SKM-1 treated with dmso at 0.1 percent for 144 hours (cell line): Measurements from ENCODE around the gene KCNQ1OT1.

Experiments
- DNase-seq: peaks from one replicate; lab custom pipeline; 2025; ENCODE audit not compliant: unreplicated experiment; lab: John Stamatoyannopoulos, UW

KCNQ1OT1 gene

DNA sequence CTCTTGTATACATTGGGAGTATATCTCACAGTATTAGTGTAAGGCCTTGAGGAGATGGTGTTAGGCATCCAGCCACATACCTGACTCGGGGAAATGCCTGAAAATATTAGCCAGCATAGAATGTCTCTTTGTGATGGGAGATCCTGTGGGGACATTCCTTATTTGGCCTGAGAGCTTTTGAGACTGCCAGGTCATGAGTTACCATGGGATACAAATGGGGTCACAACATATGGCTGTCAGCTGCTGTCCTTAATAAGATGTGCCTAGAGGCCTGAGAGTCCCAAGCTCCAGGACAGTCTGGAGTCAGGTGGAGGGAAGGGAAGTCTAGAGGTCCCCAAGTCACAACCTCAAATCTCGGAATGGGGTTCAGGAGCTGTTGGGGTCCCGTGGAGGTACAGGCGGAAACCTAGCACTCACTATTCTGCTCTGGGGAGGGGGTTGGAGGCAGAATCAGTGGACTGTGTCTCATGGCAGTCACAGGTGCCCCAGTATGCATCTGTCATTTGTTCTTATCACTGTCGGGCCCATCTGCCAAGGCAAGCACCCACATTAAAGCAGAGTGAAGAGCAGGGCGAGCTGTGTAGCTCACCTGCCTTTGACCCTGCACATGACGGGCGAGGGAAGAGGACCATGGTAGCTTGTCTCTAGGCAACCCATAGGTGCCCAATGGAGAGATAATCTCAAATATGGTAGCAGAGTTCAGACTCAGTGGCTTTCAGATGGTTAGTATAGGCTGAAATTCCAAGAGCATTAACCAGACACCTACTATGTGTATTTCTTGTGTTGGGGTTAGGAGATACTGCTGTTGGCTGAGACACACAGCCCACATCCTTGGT lies 29.9 kb downstream of the KCNQ1OT1 start:
- DNase-seq = no peak

DNA sequence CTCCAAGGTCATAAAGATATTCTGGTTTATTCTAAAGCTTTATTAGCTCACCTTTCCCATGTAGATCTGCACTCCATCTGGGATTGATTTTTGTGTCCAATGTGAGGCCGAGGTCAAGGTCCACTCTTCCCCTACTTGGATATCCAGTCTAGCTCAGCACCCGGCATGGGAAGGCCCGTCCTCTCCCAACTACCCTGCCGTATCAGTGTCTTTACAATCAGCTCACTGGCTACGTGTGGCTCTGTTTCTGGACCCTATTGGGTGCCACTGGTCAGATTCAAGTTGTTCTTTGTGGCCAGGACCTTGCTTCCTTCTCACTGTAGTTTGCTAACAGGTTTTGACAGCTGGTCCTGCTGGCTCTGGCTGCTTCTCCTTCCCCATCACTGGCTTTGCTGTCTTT lies 30.9 kb downstream of the KCNQ1OT1 start:
- DNase-seq = no peak

DNA sequence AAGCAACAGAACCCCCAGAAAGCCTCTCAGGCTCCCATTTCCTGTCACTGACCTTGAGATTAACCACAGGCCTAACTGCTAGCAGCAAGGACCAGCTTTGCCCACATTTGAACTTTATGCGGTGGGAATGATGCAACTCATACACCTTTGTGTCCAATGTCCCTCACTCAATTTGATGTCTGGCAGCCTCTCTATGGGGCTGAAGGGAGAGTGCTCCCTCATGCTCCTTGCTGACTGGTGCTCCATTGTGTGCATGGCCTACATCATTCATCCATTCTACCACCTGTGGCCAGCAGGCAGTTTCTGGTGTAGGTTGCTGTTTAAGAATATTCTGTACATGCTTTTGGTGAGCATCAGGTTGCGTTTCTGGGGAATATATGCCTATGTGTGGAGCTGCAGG lies 31.9 kb downstream of the KCNQ1OT1 start:
- DNase-seq = no peak

GRCh38 chr11:2666828-2667570 lies 32.8 kb downstream of the KCNQ1OT1 start:
- no peak for DNase-seq

- no peak for DNase-seq
Measured at GRCh38 chr11:2666401-2666741, 33.4 kb downstream of the KCNQ1OT1 start.

GRCh38 chr11:2665526-2666400 lies 34.0 kb downstream of the KCNQ1OT1 start:
- no peak for DNase-seq

DNA sequence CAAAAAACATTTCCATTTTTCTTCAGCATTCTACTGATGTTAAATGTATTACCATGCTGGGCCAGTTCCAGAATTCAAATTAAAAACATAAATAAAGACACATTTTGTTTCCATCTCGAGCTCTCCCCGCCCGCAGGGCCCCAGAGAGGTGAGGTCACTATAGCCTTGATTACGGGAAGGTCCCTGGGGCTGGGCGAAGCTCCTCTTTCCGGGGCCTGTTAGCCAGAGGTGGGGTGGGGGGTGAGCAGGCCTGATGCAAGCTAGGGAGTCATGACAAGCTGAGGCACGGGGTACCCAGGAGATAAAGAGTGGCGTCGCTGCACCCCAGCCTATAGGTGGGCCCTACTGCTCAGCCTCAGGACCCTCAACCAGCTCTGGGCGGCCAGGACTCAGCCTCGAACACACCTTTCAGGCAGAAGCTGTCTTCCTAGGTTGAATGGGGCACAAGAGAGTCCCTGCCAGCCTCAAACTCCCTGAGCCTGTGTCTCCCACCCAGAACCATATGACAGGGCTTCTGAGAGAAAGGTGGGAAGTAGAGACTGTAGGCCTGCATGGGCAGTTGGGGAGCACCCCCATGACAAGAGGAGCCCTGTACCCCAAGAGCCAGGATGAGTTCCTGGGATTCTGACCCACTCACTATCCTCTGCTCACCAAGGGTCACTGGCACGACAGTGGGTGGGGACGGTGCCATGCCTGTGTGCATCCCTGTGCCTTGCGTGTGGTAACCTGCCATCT lies 34.8 kb downstream of the KCNQ1OT1 start:
- no peak for DNase-seq

- no peak for DNase-seq
Measured at GRCh38 chr11:2664376-2664775, 35.4 kb downstream of the KCNQ1OT1 start.

- DNase-seq = no peak
Measured at GRCh38 chr11:2663915-2664314, 35.9 kb downstream of the KCNQ1OT1 start.

DNA sequence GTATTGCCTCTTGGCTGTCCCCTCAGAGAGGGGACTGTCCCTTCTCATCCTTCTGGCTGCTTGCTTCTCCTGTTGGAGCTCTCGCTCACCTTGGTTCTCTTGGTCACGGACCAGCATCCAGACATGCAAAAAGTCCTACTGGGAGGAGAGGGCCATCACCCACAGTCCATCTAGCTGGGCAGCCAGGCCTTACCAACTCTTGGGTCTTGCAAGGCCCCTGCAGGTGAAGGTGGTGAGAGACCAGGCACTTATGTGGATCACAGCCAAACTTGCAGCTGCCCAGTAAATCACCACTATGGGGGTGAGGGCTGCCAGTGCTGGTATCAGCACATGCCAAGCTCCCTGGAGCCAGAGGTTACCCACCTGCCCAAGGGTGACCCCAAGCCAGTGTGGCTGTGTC lies 36.3 kb downstream of the KCNQ1OT1 start:
- DNase-seq = no peak

DNA sequence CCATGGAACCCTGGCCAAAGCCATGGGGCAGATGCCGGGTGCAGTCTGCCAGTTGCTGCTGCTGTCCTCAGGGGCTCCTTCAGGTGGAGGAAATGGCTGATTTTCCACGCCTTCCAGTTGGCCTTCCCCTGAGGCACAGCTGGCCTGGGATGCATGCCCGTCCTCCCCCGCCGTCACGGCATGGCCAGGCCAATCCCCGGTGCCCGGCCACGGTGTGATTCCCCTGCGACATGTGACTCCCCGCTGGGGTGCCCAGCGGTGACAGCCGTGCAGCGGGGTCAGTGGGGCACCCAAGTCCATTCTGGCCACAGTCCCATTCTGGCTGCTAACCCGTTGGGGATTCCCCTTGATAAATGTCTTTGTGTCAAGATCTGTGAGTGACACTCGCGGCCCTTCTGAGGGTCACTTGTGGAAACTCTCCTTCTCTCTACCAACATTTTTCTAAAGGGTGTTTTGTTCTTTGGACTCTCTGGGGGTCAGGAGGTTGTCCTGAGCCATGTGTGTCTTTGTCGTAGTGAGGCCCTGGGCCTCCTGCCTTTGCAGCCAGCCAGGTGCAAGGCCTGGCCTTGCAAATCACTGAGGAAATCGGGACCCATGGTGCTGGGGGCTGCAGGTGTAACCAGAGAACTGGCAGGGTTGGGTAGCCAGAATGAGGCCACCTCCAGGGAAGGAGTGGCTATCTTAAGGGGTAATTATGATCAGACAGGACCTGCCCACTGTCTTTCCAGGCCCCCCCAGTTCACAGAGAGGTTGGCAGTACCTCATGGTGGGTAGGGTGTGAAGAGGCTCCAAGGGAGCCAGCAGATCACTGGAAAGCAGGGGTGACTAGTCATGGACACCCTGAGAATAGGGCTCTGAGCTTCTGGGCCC lies 37.1 kb downstream of the KCNQ1OT1 start:
- DNase-seq = no peak

- no peak for DNase-seq
Measured at GRCh38 chr11:2662024-2662312, 37.8 kb downstream of the KCNQ1OT1 start.

DNA sequence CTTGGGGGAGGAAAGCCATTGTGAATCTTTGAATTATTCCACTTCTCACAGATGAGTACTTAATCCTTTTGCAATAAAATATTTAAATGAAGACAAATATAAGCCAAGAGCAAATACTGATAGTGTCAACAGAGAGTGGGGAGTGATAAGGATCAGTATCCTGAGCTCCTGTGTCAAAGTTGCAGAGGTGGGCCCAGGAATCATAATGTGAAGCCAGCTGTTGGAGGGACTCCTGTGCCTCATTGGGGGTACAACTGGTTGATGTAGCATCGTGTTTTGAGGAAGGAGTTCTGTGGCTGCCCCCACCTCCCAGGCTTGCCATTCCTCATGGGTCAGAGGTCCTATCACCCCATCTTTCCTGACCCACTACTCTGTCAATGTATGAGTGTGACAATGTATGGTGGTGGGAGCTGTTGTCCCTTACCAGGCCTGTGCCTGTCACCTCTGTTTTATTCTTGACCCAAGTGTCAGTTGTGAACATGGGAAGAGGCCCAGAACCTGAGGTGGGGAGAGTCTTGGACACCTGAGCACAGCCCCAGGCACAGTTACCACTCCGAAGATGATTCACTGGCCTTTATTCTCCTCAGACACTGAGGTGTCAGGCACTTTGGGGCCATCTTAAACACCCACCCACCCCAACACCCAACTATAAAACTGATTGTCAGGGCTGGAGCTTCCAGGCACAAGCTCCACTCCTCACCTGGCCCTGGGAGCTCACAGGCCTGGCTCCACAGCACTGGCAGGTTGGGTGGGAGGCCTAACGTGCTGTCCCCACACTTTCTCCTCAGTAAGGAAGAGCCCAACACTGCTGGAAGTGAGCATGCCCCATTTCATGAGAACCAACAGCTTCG lies 38.4 kb downstream of the KCNQ1OT1 start:
- DNase-seq = no peak

GRCh38 chr11:2660357-2660939 lies 39.3 kb downstream of the KCNQ1OT1 start:
- DNase-seq = no peak

- DNase-seq = no peak
Measured at GRCh38 chr11:2657697-2658284, 42.0 kb downstream of the KCNQ1OT1 start.

GRCh38 chr11:2656859-2657258 lies 42.9 kb downstream of the KCNQ1OT1 start:
- DNase-seq = no peak

- DNase-seq = no peak
Measured at GRCh38 chr11:2655834-2656622, 43.8 kb downstream of the KCNQ1OT1 start.
